ENCODE data around the gene STARD5. TPM values are rescaled to one million over a fixed set of nuclear protein-coding genes. Genes with fewer than 3 reads are reported as not detected.

The STARD5 gene
- polyA plus RNA-seq, 2 donors = 12.2 to 17.2 TPM

DNA sequence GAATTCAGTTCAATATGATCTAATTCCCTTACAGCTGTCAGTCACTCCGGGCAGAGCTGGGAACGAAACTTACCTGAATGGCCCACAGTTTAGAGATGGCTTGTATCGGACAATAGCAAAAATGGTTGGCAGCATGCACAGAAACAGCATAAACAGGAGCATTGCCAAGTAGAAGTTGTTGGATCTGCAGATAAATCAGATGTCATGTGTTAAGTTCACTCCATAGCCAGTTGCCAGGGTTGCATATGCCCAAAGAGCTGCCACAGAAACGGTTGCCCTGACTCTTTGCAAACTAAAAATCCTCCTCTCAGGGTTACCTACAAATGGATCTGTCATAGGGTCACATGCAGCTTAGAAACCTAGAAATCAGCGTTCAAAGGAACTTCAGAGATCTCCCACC lies 15.4 kb upstream of the STARD5 start:
- no peaks in the 10 kb centered on the region for H3K9me3 ChIP-seq (ENCODE audit: control insufficient read depth in 2 of 2, insufficient read depth in 1 of 2, low read depth in 1 of 2, low read length in 1 of 2)
- H3K4me3 ChIP-seq (ENCODE audit: low read depth in 1 of 2, low read length in 2 of 2) = no peak overlapping the region
- WGBS, 2 donors = 69 to 76% methylated on average over 5 of the region's 5 CpGs
- H3K27me3 ChIP-seq (ENCODE audit: control insufficient read depth in 1 of 2, insufficient read depth in 2 of 2, low read length in 2 of 2) = peaks cover 0 to under 1% of the 10 kb centered on the region in 2 donors
- H3K27ac ChIP-seq (ENCODE audit: low read depth in 2 of 2, low read length in 1 of 2) = no peak overlapping the region
- no peaks in the 10 kb centered on the region for H3K36me3 ChIP-seq (ENCODE audit: control insufficient read depth in 2 of 2, insufficient read depth in 2 of 2, low read length in 1 of 2)
- no peaks in the 10 kb centered on the region for H3K4me1 ChIP-seq (ENCODE audit: control insufficient read depth in 2 of 2, insufficient read depth in 2 of 2, low read length in 1 of 2)

DNA sequence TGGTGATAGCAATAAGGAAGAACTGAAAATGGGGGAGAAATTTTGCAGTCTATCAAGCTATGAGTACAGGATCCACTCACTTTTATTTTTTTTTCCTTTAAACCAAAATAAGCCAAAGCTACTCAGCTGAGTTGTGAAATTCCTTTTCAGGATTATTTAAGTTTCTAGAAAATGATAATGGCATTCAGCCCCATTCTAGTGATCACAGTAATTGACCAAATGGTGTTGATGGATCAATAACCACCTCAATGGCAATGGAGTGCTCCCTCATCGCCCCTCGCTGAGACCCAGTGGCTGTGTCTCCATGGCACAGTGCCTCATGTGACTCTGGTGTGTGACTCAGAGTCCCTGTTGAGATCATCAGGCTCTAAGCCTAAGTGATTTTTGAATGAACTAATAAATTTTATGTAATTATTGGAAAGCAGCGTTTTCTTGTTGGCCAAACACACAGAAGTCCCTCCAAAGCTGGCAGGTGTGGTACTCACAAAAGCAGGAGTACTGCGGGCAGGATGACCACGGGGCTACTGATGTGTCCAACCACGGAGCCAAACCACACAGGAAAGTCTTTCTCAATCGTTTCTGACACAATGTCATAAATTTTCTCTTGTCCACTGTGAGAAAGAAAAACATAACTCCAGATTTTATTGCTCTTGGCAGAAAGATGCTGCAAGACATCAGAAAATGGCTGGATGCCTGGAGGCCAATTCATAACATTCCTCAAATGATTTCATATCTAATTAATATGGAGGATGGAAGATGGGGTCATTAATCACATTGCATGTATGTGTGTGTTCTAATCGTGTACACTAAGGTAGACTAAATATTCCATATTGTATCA lies 14.4 kb upstream of the STARD5 start:
- WGBS, 2 donors = 45% methylated on average over 8 of the region's 8 CpGs
- H3K27me3 ChIP-seq (ENCODE audit: control insufficient read depth in 1 of 2, insufficient read depth in 2 of 2, low read length in 2 of 2) = no peaks in the 10 kb centered on the region
- H3K9me3 ChIP-seq (ENCODE audit: control insufficient read depth in 2 of 2, insufficient read depth in 1 of 2, low read depth in 1 of 2, low read length in 1 of 2) = no peaks in the 10 kb centered on the region
- no peak overlapping the region for H3K27ac ChIP-seq (ENCODE audit: low read depth in 2 of 2, low read length in 1 of 2)
- no peaks in the 10 kb centered on the region for H3K4me1 ChIP-seq (ENCODE audit: control insufficient read depth in 2 of 2, insufficient read depth in 2 of 2, low read length in 1 of 2)
- H3K4me3 ChIP-seq (ENCODE audit: low read depth in 1 of 2, low read length in 2 of 2) = no peak overlapping the region
- H3K36me3 ChIP-seq (ENCODE audit: control insufficient read depth in 2 of 2, insufficient read depth in 2 of 2, low read length in 1 of 2) = no peaks in the 10 kb centered on the region

DNA sequence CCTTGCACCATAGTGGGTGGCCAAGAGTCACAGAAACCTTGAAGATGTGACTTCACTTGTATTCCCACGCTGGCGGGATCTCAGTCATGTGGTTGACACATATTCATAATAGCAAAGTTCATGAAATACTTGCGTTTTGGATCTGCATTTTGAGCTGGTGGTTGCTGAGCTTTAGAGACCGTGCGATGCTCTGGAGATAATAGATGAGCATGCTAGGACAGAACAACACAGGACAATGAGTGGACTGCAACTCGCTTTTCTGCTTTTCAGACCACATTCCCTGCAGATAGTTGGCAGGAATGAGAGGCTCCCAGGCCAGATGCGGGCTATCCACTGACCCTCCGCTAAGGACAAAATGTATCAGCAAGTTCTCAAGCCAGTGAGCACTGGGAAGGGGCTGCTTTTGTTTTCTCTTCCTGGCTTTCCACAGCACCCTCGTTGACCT lies 13.8 kb upstream of the STARD5 start:
- Histone ChIP-seq H3K36me3 (ENCODE audit: control insufficient read depth in 2 of 2, insufficient read depth in 2 of 2, low read length in 1 of 2) (no peaks in the 10 kb centered on the region), H3K27me3 (ENCODE audit: control insufficient read depth in 1 of 2, insufficient read depth in 2 of 2, low read length in 2 of 2) (no peaks in the 10 kb centered on the region), H3K27ac (ENCODE audit: low read depth in 2 of 2, low read length in 1 of 2) (no peak overlapping the region), H3K4me3 (ENCODE audit: low read depth in 1 of 2, low read length in 2 of 2) (no peak overlapping the region), H3K4me1 (ENCODE audit: control insufficient read depth in 2 of 2, insufficient read depth in 2 of 2, low read length in 1 of 2) (no peaks in the 10 kb centered on the region), H3K9me3 (ENCODE audit: control insufficient read depth in 2 of 2, insufficient read depth in 1 of 2, low read depth in 1 of 2, low read length in 1 of 2) (no peaks in the 10 kb centered on the region)
- 70 to 73% methylated on average over 9 of the region's 9 CpGs for WGBS, 2 donors

DNA sequence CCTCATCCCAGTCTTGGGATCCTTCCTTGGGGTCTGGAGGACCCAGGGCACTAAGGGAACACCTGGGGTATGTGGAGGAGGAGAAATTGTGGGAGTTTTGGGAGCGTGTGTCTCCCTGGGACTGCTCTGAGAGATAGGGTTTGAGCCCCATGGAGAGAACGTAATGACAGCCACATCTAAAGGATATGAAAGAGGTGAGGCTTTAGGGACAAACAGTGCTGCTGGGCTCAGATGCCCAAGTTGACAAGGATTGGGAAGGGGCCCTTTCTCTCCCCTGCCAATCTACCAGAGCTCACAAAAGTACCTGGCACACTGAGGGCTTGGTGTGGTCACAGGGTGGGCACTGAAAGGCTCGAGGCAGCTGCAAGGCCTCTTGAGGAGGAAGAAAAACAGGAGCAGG lies 13.3 kb upstream of the STARD5 start:
- Histone ChIP-seq H3K4me3 (ENCODE audit: low read depth in 1 of 2, low read length in 2 of 2) (no peak overlapping the region), H3K36me3 (ENCODE audit: control insufficient read depth in 2 of 2, insufficient read depth in 2 of 2, low read length in 1 of 2) (no peaks in the 10 kb centered on the region), H3K9me3 (ENCODE audit: control insufficient read depth in 2 of 2, insufficient read depth in 1 of 2, low read depth in 1 of 2, low read length in 1 of 2) (no peaks in the 10 kb centered on the region), H3K27me3 (ENCODE audit: control insufficient read depth in 1 of 2, insufficient read depth in 2 of 2, low read length in 2 of 2) (no peaks in the 10 kb centered on the region), H3K27ac (ENCODE audit: low read depth in 2 of 2, low read length in 1 of 2) (no peak overlapping the region), H3K4me1 (ENCODE audit: control insufficient read depth in 2 of 2, insufficient read depth in 2 of 2, low read length in 1 of 2) (no peaks in the 10 kb centered on the region)
- WGBS, 2 donors = 82 to 88% methylated on average over 3 of the region's 3 CpGs

DNA sequence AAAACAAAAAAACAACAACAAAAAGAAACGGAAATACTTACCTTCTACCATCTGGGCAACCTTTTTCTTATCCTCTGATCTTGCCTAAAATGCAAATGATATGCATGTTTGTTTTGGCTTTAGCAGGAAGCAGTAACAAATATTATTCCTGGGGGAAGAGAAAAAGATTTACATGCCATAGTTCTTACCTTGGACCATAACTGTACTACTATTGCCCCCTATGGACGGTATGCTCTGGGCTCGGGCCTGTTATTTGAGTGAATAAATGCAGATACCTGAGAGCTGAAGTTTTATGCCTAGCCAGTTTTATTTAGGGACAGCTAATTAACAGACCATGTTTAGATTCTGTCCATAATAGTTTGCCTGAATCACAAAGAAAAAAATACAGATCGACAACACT lies 12.6 kb upstream of the STARD5 start:
- no peaks in the 10 kb centered on the region for H3K27me3 ChIP-seq (ENCODE audit: control insufficient read depth in 1 of 2, insufficient read depth in 2 of 2, low read length in 2 of 2)
- no peaks in the 10 kb centered on the region for H3K9me3 ChIP-seq (ENCODE audit: control insufficient read depth in 2 of 2, insufficient read depth in 1 of 2, low read depth in 1 of 2, low read length in 1 of 2)
- no peaks in the 10 kb centered on the region for H3K36me3 ChIP-seq (ENCODE audit: control insufficient read depth in 2 of 2, insufficient read depth in 2 of 2, low read length in 1 of 2)
- H3K4me1 ChIP-seq (ENCODE audit: control insufficient read depth in 2 of 2, insufficient read depth in 2 of 2, low read length in 1 of 2) = no peaks in the 10 kb centered on the region
- H3K27ac ChIP-seq (ENCODE audit: low read depth in 2 of 2, low read length in 1 of 2) = no peak overlapping the region
- H3K4me3 ChIP-seq (ENCODE audit: low read depth in 1 of 2, low read length in 2 of 2) = no peak overlapping the region
- 89 to 91% methylated on average over 4 of the region's 4 CpGs for WGBS, 2 donors

DNA sequence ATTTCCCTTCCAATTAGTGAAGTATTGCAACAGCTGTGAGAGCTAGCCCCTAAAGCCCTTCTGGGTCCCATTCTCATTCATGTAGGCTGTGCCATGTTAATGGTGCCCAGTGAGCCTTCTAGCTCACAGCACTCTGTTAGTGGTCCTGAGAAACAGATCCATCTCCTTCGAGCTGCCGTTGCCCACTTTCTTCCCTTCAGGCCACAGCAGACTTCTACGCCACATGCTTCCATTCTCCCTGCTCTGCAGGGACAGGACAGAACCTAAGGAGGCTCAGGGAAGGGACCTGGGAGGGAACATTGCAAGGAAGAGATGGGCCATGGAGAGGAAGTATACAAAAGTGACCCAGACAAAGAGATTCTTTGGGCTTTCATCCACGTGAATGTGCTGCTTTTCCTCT lies 11.7 kb upstream of the STARD5 start:
- Histone ChIP-seq H3K36me3 (ENCODE audit: control insufficient read depth in 2 of 2, insufficient read depth in 2 of 2, low read length in 1 of 2) (no peaks in the 10 kb centered on the region), H3K4me1 (ENCODE audit: control insufficient read depth in 2 of 2, insufficient read depth in 2 of 2, low read length in 1 of 2) (no peaks in the 10 kb centered on the region), H3K27me3 (ENCODE audit: control insufficient read depth in 1 of 2, insufficient read depth in 2 of 2, low read length in 2 of 2) (no peaks in the 10 kb centered on the region), H3K27ac (ENCODE audit: low read depth in 2 of 2, low read length in 1 of 2) (no peak overlapping the region), H3K4me3 (ENCODE audit: low read depth in 1 of 2, low read length in 2 of 2) (no peak overlapping the region), H3K9me3 (ENCODE audit: control insufficient read depth in 2 of 2, insufficient read depth in 1 of 2, low read depth in 1 of 2, low read length in 1 of 2) (no peaks in the 10 kb centered on the region)
- WGBS, 2 donors = 92 to 93% methylated on average over 4 of the region's 4 CpGs

DNA sequence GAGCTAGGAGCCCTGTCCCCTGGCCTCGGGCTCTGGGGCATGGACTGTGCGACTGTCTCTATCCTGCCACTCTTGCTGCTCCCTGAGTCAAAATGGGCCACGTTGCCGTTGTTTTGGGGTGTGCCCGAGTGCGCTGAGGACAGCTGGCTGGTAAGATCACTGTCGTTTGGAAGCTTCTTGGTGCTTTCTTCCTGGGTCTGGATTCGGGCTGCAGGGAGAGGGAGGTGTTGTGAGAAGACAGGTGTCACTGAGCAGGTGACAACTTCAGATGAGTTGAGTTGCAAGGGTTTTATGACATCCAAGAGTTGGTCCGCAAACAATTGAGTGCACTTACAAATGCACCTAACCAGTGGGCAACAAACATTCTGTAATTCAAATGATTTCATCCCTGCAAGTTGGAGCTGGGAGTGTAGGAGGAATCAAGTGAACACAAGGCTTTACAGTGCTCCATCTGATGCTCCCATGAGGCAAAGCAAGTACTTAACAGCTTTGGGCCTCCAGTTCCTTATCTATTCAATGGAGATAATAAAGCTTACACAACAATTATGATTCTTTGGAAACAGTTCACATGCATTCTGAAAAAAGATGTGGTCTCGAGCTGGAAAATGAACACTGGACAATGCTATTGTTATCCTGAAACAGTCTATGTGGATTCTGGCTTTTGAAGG lies 11.0 kb upstream of the STARD5 start:
- Histone ChIP-seq H3K27me3 (ENCODE audit: control insufficient read depth in 1 of 2, insufficient read depth in 2 of 2, low read length in 2 of 2) (no peaks in the 10 kb centered on the region), H3K9me3 (ENCODE audit: control insufficient read depth in 2 of 2, insufficient read depth in 1 of 2, low read depth in 1 of 2, low read length in 1 of 2) (no peaks in the 10 kb centered on the region), H3K4me3 (ENCODE audit: low read depth in 1 of 2, low read length in 2 of 2) (no peak overlapping the region), H3K27ac (ENCODE audit: low read depth in 2 of 2, low read length in 1 of 2) (no peak overlapping the region), H3K4me1 (ENCODE audit: control insufficient read depth in 2 of 2, insufficient read depth in 2 of 2, low read length in 1 of 2) (no peaks in the 10 kb centered on the region), H3K36me3 (ENCODE audit: control insufficient read depth in 2 of 2, insufficient read depth in 2 of 2, low read length in 1 of 2) (no peaks in the 10 kb centered on the region)
- 81 to 90% methylated on average over 10 of the region's 10 CpGs for WGBS, 2 donors

DNA sequence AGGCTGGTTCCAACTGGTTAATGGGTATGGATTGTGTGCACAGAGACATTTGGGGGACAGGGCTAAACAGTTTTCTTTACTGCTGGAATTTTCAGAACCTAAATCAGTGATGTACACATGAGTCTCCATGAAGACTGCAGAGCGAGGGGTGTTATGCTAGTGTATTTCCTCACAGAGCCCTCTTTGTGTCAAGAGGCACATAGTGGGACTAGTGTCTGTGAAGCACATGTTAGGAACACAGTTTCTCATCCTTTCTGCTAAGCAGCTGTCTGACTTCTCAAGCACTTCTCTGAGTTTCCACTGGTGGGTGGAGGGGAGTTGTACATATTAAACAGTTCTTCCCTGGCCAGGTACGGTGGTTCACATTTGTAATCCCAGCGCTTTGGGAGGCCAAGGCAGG lies 9.4 kb upstream of the STARD5 start:
- Histone ChIP-seq H3K4me1 (ENCODE audit: control insufficient read depth in 2 of 2, insufficient read depth in 2 of 2, low read length in 1 of 2) (no peaks in the 10 kb centered on the region), H3K9me3 (ENCODE audit: control insufficient read depth in 2 of 2, insufficient read depth in 1 of 2, low read depth in 1 of 2, low read length in 1 of 2) (no peaks in the 10 kb centered on the region), H3K4me3 (ENCODE audit: low read depth in 1 of 2, low read length in 2 of 2) (no peak overlapping the region), H3K27ac (ENCODE audit: low read depth in 2 of 2, low read length in 1 of 2) (no peak overlapping the region), H3K27me3 (ENCODE audit: control insufficient read depth in 1 of 2, insufficient read depth in 2 of 2, low read length in 2 of 2) (no peaks in the 10 kb centered on the region), H3K36me3 (ENCODE audit: control insufficient read depth in 2 of 2, insufficient read depth in 2 of 2, low read length in 1 of 2) (no peaks in the 10 kb centered on the region)
- 95% methylated on average over 3 of the region's 3 CpGs for WGBS, 2 donors

DNA sequence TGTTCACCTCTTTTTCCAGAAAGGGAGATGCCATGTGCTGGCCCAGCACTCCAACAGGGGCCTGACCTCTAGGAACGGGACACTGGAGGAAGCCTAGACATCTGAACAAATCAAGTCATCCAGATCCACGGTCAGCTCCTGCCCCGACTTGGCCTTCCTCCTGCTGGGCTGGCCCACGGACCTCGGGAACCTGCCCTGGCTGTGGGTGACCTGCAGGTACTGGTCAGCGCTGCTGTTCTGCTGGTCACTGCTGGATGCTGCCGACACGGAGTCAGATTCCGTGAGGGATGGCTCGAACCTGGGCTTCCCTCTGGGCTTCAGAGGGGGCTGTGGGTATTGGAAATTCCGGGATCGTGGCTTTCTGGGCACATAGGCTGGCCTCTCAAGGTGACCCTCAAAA lies 8.4 kb upstream of the STARD5 start:
- no peaks in the 10 kb centered on the region for H3K36me3 ChIP-seq (ENCODE audit: control insufficient read depth in 2 of 2, insufficient read depth in 2 of 2, low read length in 1 of 2)
- H3K4me1 ChIP-seq (ENCODE audit: control insufficient read depth in 2 of 2, insufficient read depth in 2 of 2, low read length in 1 of 2) = no peaks in the 10 kb centered on the region
- 96 to 98% methylated on average over 12 of the region's 12 CpGs for WGBS, 2 donors
- no peak overlapping the region for H3K27ac ChIP-seq (ENCODE audit: low read depth in 2 of 2, low read length in 1 of 2)
- no peak overlapping the region for H3K4me3 ChIP-seq (ENCODE audit: low read depth in 1 of 2, low read length in 2 of 2)
- no peaks in the 10 kb centered on the region for H3K27me3 ChIP-seq (ENCODE audit: control insufficient read depth in 1 of 2, insufficient read depth in 2 of 2, low read length in 2 of 2)
- H3K9me3 ChIP-seq (ENCODE audit: control insufficient read depth in 2 of 2, insufficient read depth in 1 of 2, low read depth in 1 of 2, low read length in 1 of 2) = no peaks in the 10 kb centered on the region

DNA sequence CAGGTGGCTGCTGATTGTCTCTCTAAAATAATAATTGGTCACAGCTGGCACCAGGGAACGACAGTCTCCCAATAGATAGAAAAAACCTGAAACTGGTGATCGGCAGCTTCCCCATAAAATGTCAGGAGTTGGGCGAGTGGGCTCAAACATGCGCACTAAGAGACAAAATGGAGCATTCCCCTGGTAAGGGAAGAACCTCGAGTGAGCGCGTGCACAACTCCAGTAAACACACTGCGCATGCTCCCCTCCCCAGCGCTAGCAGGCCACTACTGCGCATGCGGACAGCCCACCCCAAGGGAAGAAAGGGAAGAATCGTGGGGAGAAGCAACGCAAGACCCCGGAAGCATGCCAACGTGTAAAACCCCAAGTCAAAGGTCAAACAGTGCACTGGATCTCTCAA lies 7.7 kb upstream of the STARD5 start:
- WGBS, 2 donors = 91 to 92% methylated on average over 15 of the region's 15 CpGs
- Histone ChIP-seq H3K27me3 (ENCODE audit: control insufficient read depth in 1 of 2, insufficient read depth in 2 of 2, low read length in 2 of 2) (no peaks in the 10 kb centered on the region), H3K4me1 (ENCODE audit: control insufficient read depth in 2 of 2, insufficient read depth in 2 of 2, low read length in 1 of 2) (no peaks in the 10 kb centered on the region), H3K4me3 (ENCODE audit: low read depth in 1 of 2, low read length in 2 of 2) (no peak overlapping the region), H3K9me3 (ENCODE audit: control insufficient read depth in 2 of 2, insufficient read depth in 1 of 2, low read depth in 1 of 2, low read length in 1 of 2) (no peaks in the 10 kb centered on the region), H3K36me3 (ENCODE audit: control insufficient read depth in 2 of 2, insufficient read depth in 2 of 2, low read length in 1 of 2) (no peaks in the 10 kb centered on the region), H3K27ac (ENCODE audit: low read depth in 2 of 2, low read length in 1 of 2) (no peak overlapping the region)

All from esophagus (tissue), 2 donors.